B cell (primary cell): Measurements from ENCODE around the gene HYAL1. TPM values are rescaled to one million over a fixed set of nuclear protein-coding genes. Genes with fewer than 3 reads are reported as not detected.
A peak's percentile ranks its signal among the peaks of the same experiment; 100 is the strongest.

Source experiments
- ATAC-seq: fragments of 200-7000 bp; cut with Tn5 transposase; one replicate; pipeline ENCODE4 v1.10.0; 2021; ENCODE audit warnings: low read depth, mild to moderate bottlenecking, moderate number of reproducible peaks, moderate library complexity
- CTCF ChIA-PET: fragments of 350-600 bp; sonication (Branson Sonifier 250); formaldehyde crosslinking; loops from one replicate; lab custom pipeline; 2021; ENCODE audit warnings: antibody characterized with exemption, inconsistent platforms; lab: Charles Lee
- POLR2A ChIA-PET: fragments of 350-600 bp; sonication (Branson Sonifier 250); formaldehyde crosslinking; loops from one replicate; lab custom pipeline; 2021; ENCODE audit warnings: antibody characterized with exemption; lab: Charles Lee
- DNase-seq: peaks from one replicate; pipeline ENCODE4 v3.0.0; 2013
- H2AFZ ChIP-seq: 2 replicates; pipeline ENCODE4 v1.6.1; 2012; ENCODE audit warnings: mild to moderate bottlenecking, low read depth, low read length; ENCODE audit not compliant: insufficient read depth, poor library complexity, severe bottlenecking
- H3K27ac ChIP-seq, 2 donors: 1 replicate in 1 of 2; 2 replicates in 1 of 2; pipeline ENCODE4 v1.5.1; 2012 to 2013; ENCODE audit warnings: low read length in 2 of 2, mild to moderate bottlenecking in 2 of 2, moderate library complexity in 1 of 2
- H3K27me3 ChIP-seq, 4 experiments: fragments of 200-600 bp in 1 of 4; sonication (generic) in 1 of 4; replicated peaks in 1 of 4; 1 replicate in 2 of 4; 2 replicates in 2 of 4; pipeline versions ENCODE4 v1.6.1 to v1.7.0; 2013 to 2016; ENCODE audit warnings: low read length in 3 of 4, mild to moderate bottlenecking in 2 of 4, mixed read lengths in 1 of 4, moderate library complexity in 1 of 4; ENCODE audit not compliant: insufficient read depth in 4 of 4, control insufficient read depth in 3 of 4; ENCODE audit errors: control extremely low read depth in 1 of 4
- H3K36me3 ChIP-seq, 2 experiments: replicated peaks in 1 of 2; 1 replicate in 1 of 2; 2 replicates in 1 of 2; pipeline versions ENCODE4 v1.6.1 to v1.7.1; 2013; ENCODE audit warnings: low read length in 1 of 2; ENCODE audit not compliant: insufficient read depth in 2 of 2, control insufficient read depth in 1 of 2; ENCODE audit errors: control extremely low read depth in 1 of 2, extremely low read depth in 1 of 2
- H3K4me1 ChIP-seq, 2 donors: fragments of 200-600 bp in 1 of 2; sonication (generic) in 1 of 2; 1 replicate in 1 of 2; 2 replicates in 1 of 2; pipeline versions ENCODE4 v1.5.1 to v1.6.1; 2013 to 2017; ENCODE audit warnings: low read length in 2 of 2; ENCODE audit not compliant: control insufficient read depth in 2 of 2, insufficient read depth in 2 of 2
- H3K4me2 ChIP-seq: replicated peaks from 2 replicates; pipeline ENCODE3; 2012; ENCODE audit warnings: mild to moderate bottlenecking, low read depth, low read length; ENCODE audit not compliant: poor library complexity, severe bottlenecking
- H3K4me3 ChIP-seq, 5 experiments: fragments of 200-600 bp in 1 of 5; sonication (generic) in 1 of 5; 1 replicate in 3 of 5; 2 replicates in 2 of 5; pipeline versions ENCODE4 v1.5.1 to v1.7.0; 2011 to 2016; ENCODE audit warnings: low read length in 4 of 5, mild to moderate bottlenecking in 4 of 5, low read depth in 2 of 5, control low read depth in 1 of 5, moderate library complexity in 1 of 5; ENCODE audit not compliant: insufficient read depth in 1 of 5; ENCODE audit errors: control extremely low read depth in 1 of 5, extremely low read depth in 1 of 5
- H3K79me2 ChIP-seq: fragments of 200-600 bp; sonication (generic); one replicate; pipeline ENCODE4 v1.6.0; 2016; ENCODE audit warnings: low read length; ENCODE audit not compliant: control insufficient read depth, insufficient read depth
- H3K9ac ChIP-seq: fragments of 200-600 bp; sonication (generic); 2 replicates; pipeline ENCODE4 v1.6.1; 2017; ENCODE audit warnings: mild to moderate bottlenecking, low read length, moderate library complexity
- H3K9me3 ChIP-seq, 3 donors: one replicate each; pipeline versions ENCODE4 v1.6.1 to v1.7.1; 2013; ENCODE audit warnings: low read length in 2 of 3; ENCODE audit not compliant: control insufficient read depth in 2 of 3, insufficient read depth in 1 of 3; ENCODE audit errors: control extremely low read depth in 1 of 3
- H4K20me1 ChIP-seq: 2 replicates; pipeline ENCODE4 v1.6.0; 2012; ENCODE audit warnings: mild to moderate bottlenecking, low read length; ENCODE audit not compliant: insufficient read depth, control insufficient read depth, poor library complexity, severe bottlenecking
- H3K27ac Mint-ChIP-seq: one replicate; pipeline ENCODE4 v1.8.0; 2021; ENCODE audit warnings: mixed read lengths
- H3K27me3 Mint-ChIP-seq: one replicate; pipeline ENCODE4 v1.8.0; 2021; ENCODE audit warnings: mixed read lengths
- H3K4me1 Mint-ChIP-seq: one replicate; pipeline ENCODE4 v1.8.0; 2021; ENCODE audit warnings: mixed read lengths
- H3K4me3 Mint-ChIP-seq: one replicate; pipeline ENCODE4 v1.8.0; 2021; ENCODE audit warnings: mixed read lengths
- H3K9me3 Mint-ChIP-seq: one replicate; pipeline ENCODE4 v1.8.0; 2022; ENCODE audit warnings: mixed read lengths; ENCODE audit not compliant: insufficient read depth
- EZH2 ChIP-seq: IDR thresholded peaks from 2 replicates; pipeline ENCODE4 v1.6.1; 2012; ENCODE audit warnings: borderline replicate concordance, low read depth, mild to moderate bottlenecking, moderate library complexity, low read length; ENCODE audit not compliant: insufficient read depth, poor library complexity, severe bottlenecking
- whole genome bisulfite sequencing: methylation state at CpG from one replicate; pipeline ENCODE4 v1.1.5; 2013; ENCODE audit warnings: missing lambda C conversion rate; ENCODE audit not compliant: insufficient coverage; 5-methylcytosine and 5-hydroxymethylcytosine counted together
- intact Hi-C: fragments of 100-400 bp; cut with micrococcal nuclease; formaldehyde crosslinking; loops from one replicate; pipeline ENCODE4 v1.10.0; 2022
- polyA plus RNA-seq: library from polyadenylated mRNA; depleted of rRNA; stranded (reverse); fragments of >200 nt; gene quantifications from 2 replicates; pipeline ENCODE4 v1.2.3, GENCODE V29; 2012
- total RNA-seq, 2 donors: library from RNA; stranded (reverse); fragments of 120-200 nt in 1 of 2; gene quantifications; 1 replicate in 1 of 2; 2 replicates in 1 of 2; pipeline versions ENCODE4 v1.2.3 to v1.2.4, GENCODE V29; 2013 to 2022
- TF ChIP-seq, protein P1 (sequence below): fragments of 200-600 bp; IDR thresholded peaks from one replicate; pipeline ENCODE4 v1.8.0; 2022; ENCODE audit warnings: antibody characterized with exemption, mild to moderate bottlenecking

HYAL1 gene
- total and polyA plus RNA-seq, 2 donors (not counting 1 experiment from before 2014, with no cell fraction given) = 0.12 to 0.30 TPM

DNA sequence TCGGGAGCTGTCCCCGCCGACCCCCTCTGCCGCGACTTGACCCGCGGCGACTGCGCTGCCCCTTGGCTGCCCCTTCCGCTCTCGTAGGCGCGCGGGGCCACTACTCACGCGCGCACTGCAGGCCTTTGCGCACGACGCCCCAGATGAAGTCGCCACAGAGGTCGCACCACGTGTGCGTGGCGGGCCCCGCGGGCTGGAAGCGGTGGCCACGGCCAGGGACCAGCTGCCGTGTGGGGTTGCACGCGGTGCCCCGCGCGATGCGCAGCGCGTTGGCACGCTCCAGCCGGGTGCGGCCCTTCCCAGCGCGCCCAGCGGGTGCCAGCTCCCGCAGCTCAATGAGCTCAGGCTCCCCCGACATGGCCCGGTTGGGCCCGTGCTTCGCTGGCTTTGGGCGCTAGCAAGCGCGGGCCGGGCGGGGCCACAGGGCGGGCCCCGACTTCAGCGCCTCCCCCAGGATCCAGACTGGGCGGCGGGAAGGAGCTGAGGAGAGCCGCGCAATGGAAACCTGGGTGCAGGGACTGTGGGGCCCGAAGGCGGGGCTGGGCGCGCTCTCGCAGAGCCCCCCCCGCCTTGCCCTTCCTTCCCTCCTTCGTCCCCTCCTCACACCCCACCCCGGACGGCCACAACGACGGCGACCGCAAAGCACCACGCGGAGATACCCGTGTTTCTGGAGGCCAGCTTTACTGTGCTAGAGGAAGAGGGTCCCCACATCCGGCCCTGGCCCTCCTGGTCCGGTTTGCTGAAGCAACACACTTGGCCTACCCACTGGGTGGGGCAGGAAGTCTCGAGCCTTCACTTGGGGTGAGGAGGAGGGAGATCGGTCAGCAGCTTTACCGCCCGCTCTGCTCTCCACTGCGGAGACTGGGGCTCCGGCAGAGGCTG is 37.3 kb upstream of the HYAL1 start, which contains the start of gene RASSF1:
TSS of gene RASSF1 (minus strand) at position 389 of the 882 bp plus-strand sequence. CDS start at position 358, 31 bp downstream.
- no peaks in the 10 kb centered on the region for H3K27me3 Mint-ChIP-seq
- peak within 1 kb of the TSS; percentile 96 for H3K4me3 Mint-ChIP-seq
- peak within 1 kb of the TSS; percentile 99 for H3K27ac Mint-ChIP-seq
- peak within 1 kb of the TSS; percentile 89 for H3K9ac ChIP-seq
- peaks cover 53% of the 10 kb centered on the region for H3K4me1 Mint-ChIP-seq
- H3K4me1 ChIP-seq = peaks cover 42 to 62% of the 10 kb centered on the region in 2 donors
- no peaks in the 10 kb centered on the region for H3K9me3 ChIP-seq
- DNase-seq = peak; percentile 70
- peak; percentile 5 for ATAC-seq
- intact Hi-C loops = no loop called here
- WGBS = under 1% methylated on average over 76 of the region's 85 CpGs
- peak within 1 kb of the TSS; percentile 97 to 98 for H3K27ac ChIP-seq
- H3K4me3 ChIP-seq = peak within 1 kb of the TSS; percentile 61 to 86 (median 69)
- peaks cover 37% of the 10 kb centered on the region for H3K79me2 ChIP-seq
- peaks cover 10% of the 10 kb centered on the region for H4K20me1 ChIP-seq
- peaks cover 0 to 10% of the 10 kb centered on the region in 2 experiments for H3K36me3 ChIP-seq
- TF ChIP-seq, protein P1, sequence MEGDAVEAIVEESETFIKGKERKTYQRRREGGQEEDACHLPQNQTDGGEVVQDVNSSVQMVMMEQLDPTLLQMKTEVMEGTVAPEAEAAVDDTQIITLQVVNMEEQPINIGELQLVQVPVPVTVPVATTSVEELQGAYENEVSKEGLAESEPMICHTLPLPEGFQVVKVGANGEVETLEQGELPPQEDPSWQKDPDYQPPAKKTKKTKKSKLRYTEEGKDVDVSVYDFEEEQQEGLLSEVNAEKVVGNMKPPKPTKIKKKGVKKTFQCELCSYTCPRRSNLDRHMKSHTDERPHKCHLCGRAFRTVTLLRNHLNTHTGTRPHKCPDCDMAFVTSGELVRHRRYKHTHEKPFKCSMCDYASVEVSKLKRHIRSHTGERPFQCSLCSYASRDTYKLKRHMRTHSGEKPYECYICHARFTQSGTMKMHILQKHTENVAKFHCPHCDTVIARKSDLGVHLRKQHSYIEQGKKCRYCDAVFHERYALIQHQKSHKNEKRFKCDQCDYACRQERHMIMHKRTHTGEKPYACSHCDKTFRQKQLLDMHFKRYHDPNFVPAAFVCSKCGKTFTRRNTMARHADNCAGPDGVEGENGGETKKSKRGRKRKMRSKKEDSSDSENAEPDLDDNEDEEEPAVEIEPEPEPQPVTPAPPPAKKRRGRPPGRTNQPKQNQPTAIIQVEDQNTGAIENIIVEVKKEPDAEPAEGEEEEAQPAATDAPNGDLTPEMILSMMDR = no peak
- TF ChIP-seq EZH2 = no peak
- POLR2A ChIA-PET = interaction anchor here (0.5 to 6.1 kb wide), 11 partner anchors 11 to 1908 kb away, joined by 3 to 96 read pairs (median 4); partner anchors contain the start of genes C3orf18, CYB561D2, HEMK1 and HYAL3
- no peaks in the 10 kb centered on the region for H3K27me3 ChIP-seq
- H3K4me2 ChIP-seq = peak within 1 kb of the TSS; percentile 90
- H2AFZ ChIP-seq = peak within 1 kb of the TSS; percentile 82
- H3K9me3 Mint-ChIP-seq = no peaks in the 10 kb centered on the region
- CTCF ChIA-PET = interaction anchor here (0.5 to 2.0 kb wide), 7 partner anchors 10 to 1421 kb away, joined by 3 to 14 read pairs (median 4); partner anchors contain the start of genes CYB561D2, HYAL3, IFRD2 and NAA80
